Right ventricle myocardium inferior (tissue), 1 donor: ENCODE data around the gene ZNF773. TPM values are rescaled to one million over a fixed set of nuclear protein-coding genes. Genes with fewer than 3 reads are reported as not detected.

Experiments
- ATAC-seq: fragments of 200-7000 bp; cut with Tn5 transposase; one replicate; pipeline ENCODE4 v1.9.1; 2020; ENCODE audit warnings: mild to moderate bottlenecking, moderate library complexity
- DNase-seq: peaks from one replicate; pipeline ENCODE4 v3.0.0; 2021; ENCODE audit errors: missing footprints
- intact Hi-C: fragments of 100-400 bp; cut with DNase I; formaldehyde crosslinking; loops from one replicate; pipeline ENCODE4 v1.11.0; 2022
- total RNA-seq: library from RNA; stranded (reverse); fragmentation: NEBNext Ultra II Directional; extraction: Animal tissue kit (Norgen Biotek cat#: 25700); gene quantifications from one replicate; pipeline ENCODE4 v1.2.1, GENCODE V29; 2021
- donor health status: DM: no; HTN: yes; CAD: no; lungs with severe emphysema.

The ZNF773 gene
- total RNA-seq, 1 donor from 2014 or later: 5.0 TPM

- DNase-seq (no peak), ATAC-seq (no peak)
- intact Hi-C loops: no loop called here
Observed at GRCh38 chr19:57546513-57546912, 46.8 kb downstream of the ZNF773 start.

- intact Hi-C loops: no loop called here
- ATAC-seq (no peak), DNase-seq (no peak)
Observed at GRCh38 chr19:57552432-57552831, 52.7 kb downstream of the ZNF773 start.

DNA sequence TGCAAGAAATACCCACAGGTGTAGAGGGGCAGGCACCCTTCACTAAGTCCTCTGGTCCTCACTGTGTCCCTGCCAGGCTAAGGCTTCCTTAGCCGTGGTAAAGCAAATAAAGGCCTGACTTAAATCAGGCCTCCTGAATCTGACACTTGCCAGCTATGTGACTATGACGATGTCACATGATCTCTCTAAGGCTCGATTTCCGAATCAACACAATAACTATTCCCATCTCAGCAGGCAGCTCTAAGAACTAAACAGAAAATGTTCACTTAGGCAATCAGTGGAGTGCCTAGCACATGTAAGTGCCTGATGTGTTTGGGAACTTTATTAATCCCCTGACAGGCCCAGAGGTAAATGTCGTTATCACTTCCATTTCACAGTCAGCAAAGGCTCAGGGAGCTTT is 57.9 kb downstream of the ZNF773 start:
- DNase-seq (no peak), ATAC-seq (no peak)
- intact Hi-C loops: loop anchor here (2.0 kb wide), 1 partner anchor 21 kb away; the partner anchor contains the start of gene ZNF416

Other genes with a start within 250 kb of the ZNF773 start
- gene ZNF460, start 219.5 kb upstream of the ZNF773 start, total RNA-seq: 27.3 TPM
- 5.3 TPM for gene ZNF543, start 179.5 kb upstream of the ZNF773 start, total RNA-seq
- 7.8 TPM for gene ZNF304, start 148.7 kb upstream of the ZNF773 start, total RNA-seq
- 9.7 TPM for gene TRAPPC2B, start 136.4 kb upstream of the ZNF773 start, total RNA-seq
- gene ZNF547, start 136.4 kb upstream of the ZNF773 start, total RNA-seq: 2.4 TPM
- 14.7 TPM for gene ZNF548, start 110.1 kb upstream of the ZNF773 start, total RNA-seq
- gene ZNF17, start 88.8 kb upstream of the ZNF773 start, total RNA-seq: 9.4 TPM
- 3.2 TPM for gene ZNF749, start 64.6 kb upstream of the ZNF773 start, total RNA-seq
- 3.3 TPM for gene VN1R1, start 42.8 kb upstream of the ZNF773 start, total RNA-seq
- 18.3 TPM for gene ZNF772, start 22.4 kb upstream of the ZNF773 start, total RNA-seq
- gene ZNF419, start 12.2 kb upstream of the ZNF773 start, total RNA-seq: 6.8 TPM
- 3.6 TPM for gene ZNF549, start 27.4 kb downstream of the ZNF773 start, total RNA-seq
- 9.5 TPM for gene ZNF550, start 59.9 kb downstream of the ZNF773 start, total RNA-seq
- gene ZNF416, start 79.0 kb downstream of the ZNF773 start, total RNA-seq: 4.3 TPM
- 3.3 TPM for gene ZIK1, start 84.2 kb downstream of the ZNF773 start, total RNA-seq
- 3.8 TPM for gene ZNF530, start 99.9 kb downstream of the ZNF773 start, total RNA-seq
- 14.9 TPM for gene ZNF134, start 114.3 kb downstream of the ZNF773 start, total RNA-seq
- gene ZNF211, start 133.2 kb downstream of the ZNF773 start, total RNA-seq: 10.1 TPM
- gene ZSCAN4, start 169.0 kb downstream of the ZNF773 start, total RNA-seq: not detected
- 4.0 TPM for gene ZNF551, start 182.0 kb downstream of the ZNF773 start, total RNA-seq
- 3.3 TPM for gene ZNF154, start 209.3 kb downstream of the ZNF773 start, total RNA-seq
- gene ZNF671, start 227.7 kb downstream of the ZNF773 start, total RNA-seq: 5.8 TPM
- 12.5 TPM for gene ZNF776, start 246.9 kb downstream of the ZNF773 start, total RNA-seq